ENCODE measurements around the gene SORCS1. TPM values are rescaled to one million over a fixed set of nuclear protein-coding genes. Genes with fewer than 3 reads are reported as not detected.
A peak's percentile ranks its signal among the peaks of the same experiment; 100 is the strongest.
"Not testable (repeated sequence)": the region's sequence is repeated elsewhere in the genome, so short reads cannot be mapped to it uniquely, and the experiment has no call there.

SORCS1 gene
- total RNA-seq, 1 donor from 2014 or later, result 11.1 TPM

DNA sequence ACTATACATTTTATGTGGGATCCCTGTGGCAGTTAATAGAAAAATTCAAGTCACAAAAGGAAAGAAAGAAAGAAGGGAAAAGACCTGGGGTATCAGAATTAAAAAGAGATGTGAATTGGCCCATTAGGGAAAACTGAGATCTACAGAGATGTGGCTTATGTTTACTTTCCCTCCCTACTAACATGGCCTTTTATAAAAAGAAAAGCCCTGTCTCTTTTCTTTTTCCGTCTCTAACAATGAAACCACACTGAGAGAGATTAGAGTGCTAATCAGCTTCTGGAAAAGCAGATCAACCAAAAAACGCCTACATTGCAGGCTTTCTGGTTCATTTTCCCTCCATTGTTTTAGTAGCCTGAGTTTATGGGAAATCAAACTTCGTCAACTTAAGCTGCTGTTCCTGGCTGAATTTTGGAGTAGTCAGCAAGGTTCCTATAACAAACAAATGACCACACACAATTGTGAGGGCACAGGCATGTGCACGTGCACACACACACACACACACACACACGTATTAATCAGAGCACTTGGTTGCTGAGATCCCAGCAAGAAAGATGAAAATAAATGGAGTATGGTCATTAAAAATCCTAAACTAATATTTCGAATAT is 235.1 kb downstream of the SORCS1 start:
- Histone ChIP-seq H2AFZ (replicated peaks) (no peak overlapping the region), H4K20me1 (ENCODE audit: low read depth) (no peaks in the 10 kb centered on the region), H3F3A (ENCODE audit: low read depth) (peaks cover 13% of the 10 kb centered on the region), H3K79me2 (ENCODE audit: low read depth) (no peaks in the 10 kb centered on the region), H3K36me3 (no peaks in the 10 kb centered on the region), H3K4me1 (peaks cover 40% of the 10 kb centered on the region), H3K27me3 (no peaks in the 10 kb centered on the region), H3K27ac (peak overlapping the region; percentile 64), H3K9ac (no peak overlapping the region), H3K4me3 (no peak overlapping the region), H3K9me3 (ENCODE audit: low read depth) (no peaks in the 10 kb centered on the region), H3K4me2 (peak overlapping the region; percentile 60)
- Mint-ChIP-seq H3K36me3 (no peaks in the 10 kb centered on the region), H3K27me3 (ENCODE audit: insufficient read depth, low read depth) (peaks cover 3% of the 10 kb centered on the region), H3K27ac (peak overlapping the region; percentile 9), H3K4me3 (peak overlapping the region; percentile 7), H3K9me3 (no peaks in the 10 kb centered on the region), H3K4me1 (peaks cover 39% of the 10 kb centered on the region)
- TF ChIP-seq CTCF (IDR thresholded peaks at IDR 0.05) (no peak), EZH2 (IDR thresholded peaks at IDR 0.05) (no peak), EZH2phosphoT487 (IDR thresholded peaks at IDR 0.05) (no peak)
- peak; percentile 68 for DNase-seq (ENCODE audit: low spot score)

- Histone ChIP-seq H3K4me1 (peaks cover 43% of the 10 kb centered on the region), H3F3A (ENCODE audit: low read depth) (peaks cover 13% of the 10 kb centered on the region)
- H3K4me2 ChIP-seq; H3K27ac Mint-ChIP-seq; H3K36me3 Mint-ChIP-seq; H3K9me3 ChIP-seq (ENCODE audit: low read depth); H2AFZ ChIP-seq (replicated peaks); DNase-seq (ENCODE audit: low spot score); H3K36me3 ChIP-seq; H3K9ac ChIP-seq; H3K9me3 Mint-ChIP-seq; H3K4me3 ChIP-seq; H3K27me3 ChIP-seq; H3K79me2 ChIP-seq (ENCODE audit: low read depth); H4K20me1 ChIP-seq (ENCODE audit: low read depth); H3K27ac ChIP-seq; H3K4me3 Mint-ChIP-seq; H3K27me3 Mint-ChIP-seq (ENCODE audit: insufficient read depth, low read depth): not testable (repeated sequence)
- peaks cover 40% of the 10 kb centered on the region for H3K4me1 Mint-ChIP-seq
Observed at GRCh38 chr10:106928151-106928550, 236.4 kb downstream of the SORCS1 start.

DNA sequence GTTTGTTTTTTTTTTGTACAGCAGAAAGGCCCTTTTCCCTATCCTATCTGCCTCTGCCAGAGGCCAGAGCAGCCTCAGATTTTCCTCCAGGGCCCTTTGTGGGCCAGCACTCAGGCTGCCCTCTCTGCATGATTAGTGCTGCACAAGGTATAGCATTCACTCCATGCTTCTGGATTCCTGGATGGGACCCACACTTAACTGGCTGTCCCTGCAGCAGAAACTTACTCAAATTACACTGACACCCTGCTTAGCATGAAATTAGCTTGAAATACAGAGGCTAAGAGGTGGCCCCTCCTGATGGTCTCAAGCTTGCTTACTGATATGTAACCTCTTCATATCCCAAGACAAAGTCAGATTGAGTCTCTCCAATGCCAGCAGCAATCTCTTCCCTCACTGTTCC is 239.3 kb downstream of the SORCS1 start:
- Mint-ChIP-seq H3K27ac (no peak overlapping the region), H3K36me3 (peaks cover 3% of the 10 kb centered on the region), H3K27me3 (ENCODE audit: insufficient read depth, low read depth) (peaks cover 3% of the 10 kb centered on the region)

More for the DNA sequence above, 239.3 kb downstream of the SORCS1 start:
- H3K27ac ChIP-seq, result peak overlapping the region; percentile 31
- H3K4me3 ChIP-seq, result no peak overlapping the region
- peaks cover 13% of the 10 kb centered on the region for H3F3A ChIP-seq (ENCODE audit: low read depth)
- H3K9me3 ChIP-seq (ENCODE audit: low read depth), result no peaks in the 10 kb centered on the region
- DNase-seq (ENCODE audit: low spot score), result peak; percentile 37
- TF ChIP-seq EZH2phosphoT487 (IDR thresholded peaks at IDR 0.05), result no peak
- no peak for TF ChIP-seq CTCF (IDR thresholded peaks at IDR 0.05)
- no peak for TF ChIP-seq EZH2 (IDR thresholded peaks at IDR 0.05)
- Mint-ChIP-seq H3K4me3 (no peak overlapping the region), H3K9me3 (peaks cover 10% of the 10 kb centered on the region), H3K4me1 (peaks cover 30% of the 10 kb centered on the region)
- peak overlapping the region; percentile 32 for H3K4me2 ChIP-seq
- no peak overlapping the region for H3K9ac ChIP-seq
- H2AFZ ChIP-seq (replicated peaks), result peak overlapping the region; percentile 78
- H4K20me1 ChIP-seq (ENCODE audit: low read depth), result no peaks in the 10 kb centered on the region
- no peaks in the 10 kb centered on the region for H3K36me3 ChIP-seq
- H3K79me2 ChIP-seq (ENCODE audit: low read depth), result no peaks in the 10 kb centered on the region
- H3K4me1 ChIP-seq, result peaks cover 37% of the 10 kb centered on the region
- H3K27me3 ChIP-seq, result no peaks in the 10 kb centered on the region

All from neural progenitor cell (in vitro differentiated cells).